Thoracic aorta (tissue), 2 donors: ENCODE data around the gene ACTRT2. TPM values are rescaled to one million over a fixed set of nuclear protein-coding genes. Genes with fewer than 3 reads are reported as not detected.

Source experiments
- ATAC-seq: fragments of 150-250 bp; one replicate; pipeline ENCODE4 v1.8.0; 2017; ENCODE audit warnings: low read depth; ENCODE audit not compliant: insufficient number of reproducible peaks, low FRiP score
- DNase-seq: peaks from one replicate; pipeline ENCODE4 v3.0.0-alpha.2; 2020; ENCODE audit warnings: low spot score
- H3K27ac ChIP-seq, 2 donors: fragments of 200-600 bp; sonication (generic); 1 replicate in 1 of 2; 2 replicates in 1 of 2; pipeline ENCODE4 v1.5.1; 2016; ENCODE audit warnings: mild to moderate bottlenecking in 2 of 2, moderate library complexity in 2 of 2
- H3K27me3 ChIP-seq: fragments of 200-600 bp; sonication (generic); replicated peaks from 2 replicates; pipeline ENCODE4 v1.6.0; 2016; ENCODE audit warnings: mild to moderate bottlenecking; ENCODE audit not compliant: insufficient read depth
- H3K36me3 ChIP-seq: fragments of 200-600 bp; sonication (generic); one replicate; pipeline ENCODE4 v1.5.1; 2016
- H3K4me1 ChIP-seq, 2 donors: fragments of 200-600 bp; sonication (generic); 1 replicate in 1 of 2; 2 replicates in 1 of 2; pipeline versions ENCODE4 v1.5.1 to v1.6.0; 2016; ENCODE audit warnings: low read depth in 2 of 2, mild to moderate bottlenecking in 1 of 2; ENCODE audit not compliant: control insufficient read depth in 1 of 2
- H3K4me3 ChIP-seq: fragments of 200-600 bp; sonication (generic); 2 replicates; pipeline ENCODE4 v1.5.1; 2016; ENCODE audit warnings: mild to moderate bottlenecking
- H3K9me3 ChIP-seq: fragments of 200-600 bp; sonication (generic); 2 replicates; pipeline ENCODE4 v1.5.1; 2016
- total RNA-seq, 2 donors: library from RNA; depleted of rRNA; stranded (reverse); fragments of >200 nt; gene quantifications; one replicate each; pipeline versions ENCODE4 v1.1.0 to v1.2.3, GENCODE V29; 2016
- TF ChIP-seq, protein P1 (sequence below): fragments of 200-600 bp; sonication (generic); IDR thresholded peaks from one replicate; pipeline ENCODE4 v1.5.1; 2019; ENCODE audit warnings: antibody characterized with exemption

ACTRT2 gene
- total RNA-seq, 2 donors from 2014 or later, result not detected

DNA sequence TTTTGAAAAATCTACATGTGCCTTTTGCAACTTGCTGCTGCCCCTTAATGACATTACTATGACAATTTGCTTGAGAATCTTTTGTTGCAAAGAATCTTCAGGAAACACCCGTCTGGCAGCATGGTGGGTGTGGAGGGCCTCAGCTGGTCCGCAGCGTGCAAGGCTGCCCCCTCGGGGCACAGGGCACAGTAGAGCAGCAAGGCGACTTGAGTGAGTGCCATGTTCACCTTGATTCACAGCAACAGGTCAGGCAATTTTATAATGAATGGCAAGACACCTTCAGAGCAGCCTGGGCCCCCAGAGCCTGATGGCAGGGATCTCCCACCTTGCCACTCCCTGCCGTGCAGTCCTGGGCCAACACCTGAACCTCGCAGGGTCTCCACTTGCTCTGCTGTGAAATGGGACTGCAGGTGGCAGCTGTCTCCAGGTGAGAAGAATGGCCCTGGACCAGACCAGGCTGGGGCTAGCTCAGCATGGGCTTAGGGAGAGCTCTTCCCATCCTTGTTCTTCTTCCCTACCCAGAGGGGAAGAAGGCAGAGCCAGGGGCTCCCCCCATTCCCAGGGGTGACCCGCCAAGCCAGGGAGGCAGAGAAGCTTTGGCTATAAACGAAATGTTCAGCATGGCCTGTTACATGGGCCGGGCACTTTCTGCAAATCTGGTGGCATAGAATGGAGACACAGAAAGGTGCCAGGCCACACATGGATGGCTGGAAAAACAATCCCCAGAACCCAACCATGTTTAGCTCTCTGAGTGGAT, 34.5 kb upstream of the ACTRT2 start:
- no peak overlapping the region for H3K27ac ChIP-seq
- ATAC-seq (no peak), DNase-seq (no peak)
- H3K4me1 ChIP-seq, result peaks cover 17 to 46% of the 10 kb centered on the region in 2 donors
- no peaks in the 10 kb centered on the region for H3K36me3 ChIP-seq
- H3K9me3 ChIP-seq, result no peaks in the 10 kb centered on the region
- no peaks in the 10 kb centered on the region for H3K27me3 ChIP-seq
- no peak overlapping the region for H3K4me3 ChIP-seq
- TF ChIP-seq, protein P1, sequence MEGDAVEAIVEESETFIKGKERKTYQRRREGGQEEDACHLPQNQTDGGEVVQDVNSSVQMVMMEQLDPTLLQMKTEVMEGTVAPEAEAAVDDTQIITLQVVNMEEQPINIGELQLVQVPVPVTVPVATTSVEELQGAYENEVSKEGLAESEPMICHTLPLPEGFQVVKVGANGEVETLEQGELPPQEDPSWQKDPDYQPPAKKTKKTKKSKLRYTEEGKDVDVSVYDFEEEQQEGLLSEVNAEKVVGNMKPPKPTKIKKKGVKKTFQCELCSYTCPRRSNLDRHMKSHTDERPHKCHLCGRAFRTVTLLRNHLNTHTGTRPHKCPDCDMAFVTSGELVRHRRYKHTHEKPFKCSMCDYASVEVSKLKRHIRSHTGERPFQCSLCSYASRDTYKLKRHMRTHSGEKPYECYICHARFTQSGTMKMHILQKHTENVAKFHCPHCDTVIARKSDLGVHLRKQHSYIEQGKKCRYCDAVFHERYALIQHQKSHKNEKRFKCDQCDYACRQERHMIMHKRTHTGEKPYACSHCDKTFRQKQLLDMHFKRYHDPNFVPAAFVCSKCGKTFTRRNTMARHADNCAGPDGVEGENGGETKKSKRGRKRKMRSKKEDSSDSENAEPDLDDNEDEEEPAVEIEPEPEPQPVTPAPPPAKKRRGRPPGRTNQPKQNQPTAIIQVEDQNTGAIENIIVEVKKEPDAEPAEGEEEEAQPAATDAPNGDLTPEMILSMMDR, result no peak

DNA sequence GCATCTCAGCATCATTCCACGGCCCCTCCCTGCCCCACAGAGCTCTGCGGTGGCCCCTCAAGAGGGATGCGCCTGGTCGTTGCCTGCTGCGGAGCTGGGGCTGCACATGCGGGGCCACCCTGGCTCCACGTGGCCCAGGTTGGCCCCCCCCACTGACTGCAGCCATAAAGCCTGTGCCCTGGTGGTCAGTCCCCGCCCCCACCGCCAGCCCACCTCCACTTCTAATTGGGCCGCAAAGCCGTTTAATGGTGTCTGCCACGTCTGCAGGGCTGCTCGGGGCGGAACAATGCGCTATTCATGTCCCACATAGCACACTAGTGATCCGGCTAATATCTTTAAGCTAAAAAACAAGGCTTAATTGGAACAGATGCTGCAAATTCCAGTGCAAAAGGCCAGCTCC, 33.5 kb upstream of the ACTRT2 start:
- ATAC-seq, result no peak
- Histone ChIP-seq H3K9me3 (no peaks in the 10 kb centered on the region), H3K4me3 (no peak overlapping the region), H3K27ac (no peak overlapping the region), H3K36me3 (no peaks in the 10 kb centered on the region), H3K27me3 (no peaks in the 10 kb centered on the region), H3K4me1 (peaks cover 11 to 35% of the 10 kb centered on the region in 2 donors)
- no peak for DNase-seq
- TF ChIP-seq, protein P1, result no peak

DNA sequence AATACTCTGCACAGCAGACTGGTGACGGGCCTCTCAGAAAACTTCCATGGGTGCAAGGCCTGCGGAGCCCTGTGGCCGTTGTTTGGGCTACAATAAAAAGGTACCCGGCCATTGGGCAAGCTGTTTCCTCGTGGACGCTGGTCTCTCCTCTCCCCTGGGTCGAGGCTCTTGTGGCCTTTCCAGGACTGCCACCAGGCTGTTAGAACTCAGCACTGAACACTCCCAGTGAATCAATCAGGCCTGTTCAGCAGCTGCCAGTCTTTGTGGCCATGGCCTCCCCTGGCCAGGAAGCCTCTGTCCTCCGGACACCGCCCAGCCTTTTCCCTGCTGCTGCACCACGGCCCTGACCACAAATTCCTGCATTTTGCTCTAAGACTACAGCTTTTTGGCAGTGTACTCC, 33.0 kb upstream of the ACTRT2 start:
- no peaks in the 10 kb centered on the region for H3K27me3 ChIP-seq
- TF ChIP-seq, protein P1, result no peak
- no peak overlapping the region for H3K27ac ChIP-seq
- peaks cover 7 to 30% of the 10 kb centered on the region in 2 donors for H3K4me1 ChIP-seq
- no peaks in the 10 kb centered on the region for H3K9me3 ChIP-seq
- ATAC-seq (no peak), DNase-seq (no peak)
- no peak overlapping the region for H3K4me3 ChIP-seq
- H3K36me3 ChIP-seq, result no peaks in the 10 kb centered on the region

DNA sequence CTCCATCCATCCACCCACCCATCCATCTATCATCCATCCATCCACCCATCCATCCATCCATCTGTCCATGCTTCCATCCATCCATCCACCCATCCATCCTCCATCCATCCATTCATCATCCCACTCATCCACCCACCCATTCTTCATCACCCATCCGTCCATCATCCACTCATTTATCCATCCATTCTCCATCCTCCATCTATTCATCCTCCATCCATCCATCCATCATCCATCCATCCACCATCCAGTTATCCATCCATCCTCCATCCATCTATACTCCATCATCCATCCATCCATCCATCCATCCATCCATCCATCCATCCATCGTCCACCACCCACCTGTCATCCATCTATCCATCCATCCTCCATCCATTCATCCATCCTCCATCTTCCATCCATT, 32.1 kb upstream of the ACTRT2 start:
- ATAC-seq, result no peak

DNA sequence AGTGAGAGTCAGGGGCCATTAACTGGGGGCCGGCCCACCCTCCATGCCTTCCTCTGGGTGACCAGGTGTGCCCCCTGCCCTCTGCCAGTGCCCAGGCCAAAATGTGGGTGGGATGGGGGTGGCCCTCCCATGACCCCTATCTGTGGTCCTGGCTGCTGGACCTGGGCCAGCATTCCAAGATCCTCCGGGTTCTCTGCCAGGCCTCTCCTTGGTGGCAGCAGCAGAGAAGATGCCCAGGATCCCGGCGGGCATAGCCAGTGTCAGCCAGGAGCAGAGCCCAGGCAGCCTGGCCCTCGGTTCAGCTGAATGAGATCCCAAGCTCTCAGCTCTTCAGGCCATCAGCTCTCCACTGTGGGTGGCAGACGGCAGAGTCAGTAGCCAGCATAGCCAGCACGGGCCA, 31.3 kb upstream of the ACTRT2 start:
- no peak for DNase-seq
- H3K27ac ChIP-seq, result no peak overlapping the region
- ATAC-seq, result no peak
- no peaks in the 10 kb centered on the region for H3K9me3 ChIP-seq
- no peaks in the 10 kb centered on the region for H3K27me3 ChIP-seq
- H3K4me1 ChIP-seq, result peaks cover 0 to 14% of the 10 kb centered on the region in 2 donors
- H3K4me3 ChIP-seq, result no peak overlapping the region
- no peaks in the 10 kb centered on the region for H3K36me3 ChIP-seq
- TF ChIP-seq, protein P1, result no peak

More for the DNA sequence above, 32.1 kb upstream of the ACTRT2 start:
- Histone ChIP-seq H3K9me3 (no peaks in the 10 kb centered on the region), H3K36me3 (no peaks in the 10 kb centered on the region), H3K27me3 (no peaks in the 10 kb centered on the region), H3K4me3 (no peak overlapping the region), H3K4me1 (peaks cover 0 to 21% of the 10 kb centered on the region in 2 donors), H3K27ac (no peak overlapping the region)
- DNase-seq, result no peak
- TF ChIP-seq, protein P1, result no peak
